ENCODE measurements around the gene SLC22A31.

The SLC22A31 gene

GRCh38 chr16:89184933-89185794, 15.2 kb downstream of the SLC22A31 start:
- TF ChIP-seq, protein P1, sequence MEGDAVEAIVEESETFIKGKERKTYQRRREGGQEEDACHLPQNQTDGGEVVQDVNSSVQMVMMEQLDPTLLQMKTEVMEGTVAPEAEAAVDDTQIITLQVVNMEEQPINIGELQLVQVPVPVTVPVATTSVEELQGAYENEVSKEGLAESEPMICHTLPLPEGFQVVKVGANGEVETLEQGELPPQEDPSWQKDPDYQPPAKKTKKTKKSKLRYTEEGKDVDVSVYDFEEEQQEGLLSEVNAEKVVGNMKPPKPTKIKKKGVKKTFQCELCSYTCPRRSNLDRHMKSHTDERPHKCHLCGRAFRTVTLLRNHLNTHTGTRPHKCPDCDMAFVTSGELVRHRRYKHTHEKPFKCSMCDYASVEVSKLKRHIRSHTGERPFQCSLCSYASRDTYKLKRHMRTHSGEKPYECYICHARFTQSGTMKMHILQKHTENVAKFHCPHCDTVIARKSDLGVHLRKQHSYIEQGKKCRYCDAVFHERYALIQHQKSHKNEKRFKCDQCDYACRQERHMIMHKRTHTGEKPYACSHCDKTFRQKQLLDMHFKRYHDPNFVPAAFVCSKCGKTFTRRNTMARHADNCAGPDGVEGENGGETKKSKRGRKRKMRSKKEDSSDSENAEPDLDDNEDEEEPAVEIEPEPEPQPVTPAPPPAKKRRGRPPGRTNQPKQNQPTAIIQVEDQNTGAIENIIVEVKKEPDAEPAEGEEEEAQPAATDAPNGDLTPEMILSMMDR (IDR thresholded peaks at IDR 0.05; ENCODE audit: low read depth, low read length) = no peak

DNA sequence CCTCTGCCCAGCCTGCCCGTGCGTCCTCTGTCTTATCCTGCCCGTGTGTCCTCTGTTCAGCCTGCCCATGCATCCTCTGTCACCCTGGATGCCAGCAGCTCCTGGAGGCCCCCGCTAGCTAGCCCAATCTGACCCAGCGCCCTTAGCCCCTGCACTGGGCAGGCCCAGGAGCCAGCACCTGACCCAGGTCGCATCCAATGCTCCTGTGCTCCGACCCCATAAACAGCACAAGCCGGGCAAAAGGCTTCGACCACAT, 15.7 kb downstream of the SLC22A31 start:
- TF ChIP-seq, protein P1 (IDR thresholded peaks at IDR 0.05; ENCODE audit: low read depth, low read length) = no peak

More at GRCh38 chr16:89184933-89185794, 15.2 kb downstream of the SLC22A31 start:
- no peak overlapping the region for H3K4me3 ChIP-seq (ENCODE audit: low read depth, low read length)

DNA sequence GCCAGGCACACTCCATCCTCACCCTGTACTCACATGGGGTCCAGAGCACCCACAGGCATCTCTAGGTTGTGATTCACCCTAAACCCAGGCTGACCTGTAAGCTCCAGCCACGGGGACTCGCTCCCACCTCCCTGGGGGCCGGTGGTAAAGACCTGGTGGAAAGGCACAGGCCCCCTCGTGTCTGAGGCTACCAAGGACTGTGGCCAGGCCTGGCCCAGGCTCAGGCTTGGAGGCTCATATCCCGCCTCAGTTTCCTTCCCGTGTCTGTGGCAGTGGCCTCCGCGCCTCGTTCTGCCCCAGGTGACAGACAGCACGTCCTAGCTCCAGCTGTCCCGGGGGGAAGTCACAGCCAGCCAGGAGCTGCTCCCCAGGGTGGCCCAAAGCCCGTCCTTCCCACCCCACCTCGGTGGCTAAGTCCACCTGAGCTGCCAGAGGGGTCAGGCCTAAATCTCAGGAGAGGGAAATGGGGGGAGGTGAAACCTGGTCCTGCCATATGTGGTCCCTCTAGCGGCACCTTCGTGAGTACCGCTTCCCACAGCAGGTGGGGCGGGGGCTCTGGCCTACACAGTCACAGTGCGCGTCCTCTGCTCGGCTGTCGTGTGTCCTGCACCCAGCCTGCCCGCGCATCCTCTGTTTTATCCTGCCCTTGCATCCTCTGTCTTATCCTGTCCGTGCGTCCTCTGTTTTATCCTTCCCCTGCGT, 16.2 kb downstream of the SLC22A31 start:
- H3K4me3 ChIP-seq (ENCODE audit: low read depth, low read length) = no peak overlapping the region
- TF ChIP-seq, protein P1 (IDR thresholded peaks at IDR 0.05; ENCODE audit: low read depth, low read length) = no peak

More for the DNA sequence above, 15.7 kb downstream of the SLC22A31 start:
- no peak overlapping the region for H3K4me3 ChIP-seq (ENCODE audit: low read depth, low read length)

GRCh38 chr16:89183463-89183862, 16.9 kb downstream of the SLC22A31 start:
- H3K4me3 ChIP-seq (ENCODE audit: low read depth, low read length) = no peak overlapping the region
- TF ChIP-seq, protein P1 (IDR thresholded peaks at IDR 0.05; ENCODE audit: low read depth, low read length) = no peak

DNA sequence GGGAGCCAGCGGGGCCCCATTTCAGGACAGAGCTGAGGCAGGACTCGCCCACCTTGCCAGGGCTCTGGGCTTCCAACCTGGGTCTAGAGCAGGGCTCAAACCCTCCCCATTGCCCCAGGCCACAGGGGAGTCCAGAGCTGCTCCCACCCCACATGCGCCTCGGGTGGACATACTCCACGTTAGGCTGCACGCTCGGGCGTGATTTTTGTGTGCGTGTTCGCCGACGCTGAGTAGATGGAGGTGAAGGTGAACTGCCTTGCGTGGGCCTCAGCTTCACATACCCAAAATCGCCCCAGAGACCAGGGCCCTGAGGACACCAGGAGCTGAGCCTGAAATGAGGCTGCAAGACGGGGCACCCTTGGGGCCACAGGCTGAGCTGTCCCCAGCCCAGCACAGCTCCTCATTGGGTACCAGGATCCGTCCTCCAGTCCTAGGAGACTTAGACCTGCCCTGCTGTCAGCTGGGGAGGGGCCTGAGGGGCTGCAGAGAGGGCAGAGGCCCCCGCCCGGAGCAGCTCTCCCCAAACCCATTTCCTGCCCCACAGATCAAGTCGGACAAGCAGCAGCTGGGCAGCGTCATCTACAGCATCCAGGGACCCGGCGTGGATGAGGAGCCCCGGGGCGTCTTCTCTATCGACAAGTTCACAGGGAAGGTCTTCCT, 20.6 kb downstream of the SLC22A31 start:
- H3K4me3 ChIP-seq (ENCODE audit: low read depth, low read length) = no peak overlapping the region
- TF ChIP-seq, protein P1 (IDR thresholded peaks at IDR 0.05; ENCODE audit: low read depth, low read length) = no peak

DNA sequence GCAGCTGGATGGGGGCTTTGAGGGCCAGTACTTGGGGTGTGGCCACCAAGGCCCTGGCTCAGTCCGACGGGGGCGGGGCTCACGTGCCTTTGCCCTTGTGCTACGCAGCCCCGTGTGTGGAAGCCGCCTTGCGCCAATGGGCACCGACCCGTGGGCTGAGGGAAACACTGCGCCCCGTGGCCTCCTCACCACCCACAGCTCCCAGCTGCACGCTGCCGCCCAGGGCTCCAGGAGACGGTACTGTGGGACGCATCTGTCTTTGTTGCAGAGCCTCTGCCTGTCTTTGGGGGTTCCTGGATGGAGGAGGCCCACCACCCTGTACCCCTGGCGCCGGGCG, 21.2 kb downstream of the SLC22A31 start:
- TF ChIP-seq, protein P1 (IDR thresholded peaks at IDR 0.05; ENCODE audit: low read depth, low read length) = no peak
- H3K4me3 ChIP-seq (ENCODE audit: low read depth, low read length) = no peak overlapping the region

All from WI38 (cell line).